GM12801 (cell line): ENCODE results near the gene ATG4C.

ENCODE experiments used
- TF ChIP-seq, protein P1 (sequence below): IDR thresholded peaks from one replicate; pipeline ENCODE4 v1.5.1; 2011; ENCODE audit warnings: control low read depth; ENCODE audit not compliant: insufficient read length; ENCODE audit errors: extremely low read depth

Gene ATG4C

GRCh38 chr1:62870148-62870547 is 86.2 kb downstream of the ATG4C start:
- TF ChIP-seq, protein P1, sequence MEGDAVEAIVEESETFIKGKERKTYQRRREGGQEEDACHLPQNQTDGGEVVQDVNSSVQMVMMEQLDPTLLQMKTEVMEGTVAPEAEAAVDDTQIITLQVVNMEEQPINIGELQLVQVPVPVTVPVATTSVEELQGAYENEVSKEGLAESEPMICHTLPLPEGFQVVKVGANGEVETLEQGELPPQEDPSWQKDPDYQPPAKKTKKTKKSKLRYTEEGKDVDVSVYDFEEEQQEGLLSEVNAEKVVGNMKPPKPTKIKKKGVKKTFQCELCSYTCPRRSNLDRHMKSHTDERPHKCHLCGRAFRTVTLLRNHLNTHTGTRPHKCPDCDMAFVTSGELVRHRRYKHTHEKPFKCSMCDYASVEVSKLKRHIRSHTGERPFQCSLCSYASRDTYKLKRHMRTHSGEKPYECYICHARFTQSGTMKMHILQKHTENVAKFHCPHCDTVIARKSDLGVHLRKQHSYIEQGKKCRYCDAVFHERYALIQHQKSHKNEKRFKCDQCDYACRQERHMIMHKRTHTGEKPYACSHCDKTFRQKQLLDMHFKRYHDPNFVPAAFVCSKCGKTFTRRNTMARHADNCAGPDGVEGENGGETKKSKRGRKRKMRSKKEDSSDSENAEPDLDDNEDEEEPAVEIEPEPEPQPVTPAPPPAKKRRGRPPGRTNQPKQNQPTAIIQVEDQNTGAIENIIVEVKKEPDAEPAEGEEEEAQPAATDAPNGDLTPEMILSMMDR = no peak

GRCh38 chr1:62875676-62876075 is 91.7 kb downstream of the ATG4C start:
- TF ChIP-seq, protein P1 = no peak

GRCh38 chr1:62876535-62876934 is 92.6 kb downstream of the ATG4C start:
- TF ChIP-seq, protein P1 = no peak

GRCh38 chr1:62877579-62877978 is 93.6 kb downstream of the ATG4C start:
- TF ChIP-seq, protein P1 = no peak

DNA sequence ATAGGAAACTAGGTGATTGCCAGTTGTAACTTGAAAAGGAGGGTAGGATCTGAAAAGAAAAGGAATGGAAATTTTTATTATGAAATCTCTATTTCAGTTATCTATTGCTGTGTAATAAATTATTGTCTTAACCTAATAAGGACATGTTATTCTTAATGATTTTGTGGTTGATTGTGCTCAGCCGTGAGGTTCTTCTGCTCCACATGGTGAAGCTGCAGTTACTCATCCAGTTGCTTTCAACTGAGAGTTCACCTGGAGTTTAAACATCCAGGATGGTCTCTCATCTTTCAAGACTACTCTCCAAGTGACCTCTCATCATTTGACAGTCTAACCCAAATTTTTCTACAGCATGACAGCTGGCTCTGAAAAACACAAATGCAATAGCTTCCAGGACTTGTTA is 96.0 kb downstream of the ATG4C start:
- TF ChIP-seq, protein P1 = no peak

- TF ChIP-seq, protein P1 = no peak
These were observed 98.5 kb downstream of the ATG4C start for GRCh38 chr1:62882201-62883104.

DNA sequence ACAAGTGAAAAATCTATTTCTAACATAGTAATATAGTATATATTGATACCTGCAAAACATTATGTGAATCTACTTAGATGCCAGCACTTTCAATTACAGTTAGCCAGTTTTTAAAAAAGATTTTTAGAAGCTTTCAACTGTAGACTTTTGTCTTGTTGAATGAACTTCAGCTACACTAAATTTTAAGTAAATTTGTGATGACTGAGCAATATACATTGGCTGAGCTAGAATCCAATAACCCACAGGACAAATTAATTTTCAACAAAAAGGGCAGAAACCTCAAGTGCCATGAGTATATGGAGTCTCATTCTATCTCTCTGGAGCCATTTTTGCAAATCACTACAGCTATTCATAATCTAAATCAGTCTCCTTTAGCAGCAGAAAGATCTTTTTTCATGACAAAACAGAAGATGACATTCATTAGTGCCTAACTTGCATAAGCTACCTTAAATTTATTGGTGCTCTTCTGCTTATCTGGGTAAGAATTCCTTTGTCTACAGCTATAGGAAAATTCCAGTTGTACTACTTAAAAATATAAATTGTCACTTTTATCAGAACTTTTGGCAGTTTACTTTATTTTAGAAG is 100.3 kb downstream of the ATG4C start:
- TF ChIP-seq, protein P1 = no peak
